GM19463 (cell line): ENCODE data around the gene PPM1E.

Experiments used
- ATAC-seq: cut with Tn5 transposase; IDR thresholded peaks from one replicate; pipeline ENCODE4 v1.9.1; 2021; ENCODE audit warnings: mild to moderate bottlenecking, moderate library complexity; ENCODE audit not compliant: unreplicated experiment

PPM1E gene

GRCh38 chr17:59030811-59031210 lies 275.2 kb downstream of the PPM1E start:
- ATAC-seq, result no peak
